H9 (cell line): ENCODE measurements around the gene BICD1. TPM values are rescaled to one million over a fixed set of nuclear protein-coding genes. Genes with fewer than 3 reads are reported as not detected.

Experiments used
- DNase-seq: peaks from one replicate; pipeline ENCODE4 v3.0.0-alpha.2; 2017
- H2AFZ ChIP-seq: one replicate; pipeline ENCODE4 v1.6.1; 2013; ENCODE audit warnings: mild to moderate bottlenecking, low read length, control low read depth, moderate library complexity
- H2AK5ac ChIP-seq: 2 replicates; pipeline ENCODE4 v1.6.1; 2013; ENCODE audit warnings: low read length, control low read depth, mixed read lengths; ENCODE audit not compliant: insufficient read length
- H2BK120ac ChIP-seq: one replicate; pipeline ENCODE4 v1.6.1; 2013; ENCODE audit warnings: low read depth, mild to moderate bottlenecking, low read length, control low read depth, inconsistent platforms; ENCODE audit not compliant: poor library complexity, severe bottlenecking
- H2BK12ac ChIP-seq: 2 replicates; pipeline ENCODE4 v1.6.1; 2013; ENCODE audit warnings: low read length, control low read depth, mixed read lengths, low read depth; ENCODE audit not compliant: insufficient read length
- H2BK15ac ChIP-seq: 2 replicates; pipeline ENCODE4 v1.6.1; 2013; ENCODE audit warnings: low read depth, low read length, control low read depth
- H2BK20ac ChIP-seq: one replicate; pipeline ENCODE4 v1.6.1; 2013; ENCODE audit warnings: low read depth, mild to moderate bottlenecking, low read length, control low read depth, inconsistent platforms; ENCODE audit not compliant: poor library complexity, severe bottlenecking
- H2BK5ac ChIP-seq: 2 replicates; pipeline ENCODE4 v1.6.1; 2013; ENCODE audit warnings: low read length, control low read depth, mixed read lengths; ENCODE audit not compliant: insufficient read length
- H3K14ac ChIP-seq: 2 replicates; pipeline ENCODE4 v1.6.1; 2013; ENCODE audit warnings: low read length, control low read depth; ENCODE audit not compliant: insufficient read depth
- H3K18ac ChIP-seq: 2 replicates; pipeline ENCODE4 v1.6.1; 2013; ENCODE audit warnings: low read depth, mild to moderate bottlenecking, mixed read lengths, low read length, control low read depth; ENCODE audit not compliant: insufficient read length
- H3K23ac ChIP-seq: 2 replicates; pipeline ENCODE4 v1.6.1; 2013; ENCODE audit warnings: low read length, control low read depth, mixed read lengths, low read depth; ENCODE audit not compliant: insufficient read length
- H3K23me2 ChIP-seq: 2 replicates; pipeline ENCODE4 v1.6.1; 2013; ENCODE audit warnings: low read depth, mild to moderate bottlenecking, mixed read lengths, low read length, control low read depth; ENCODE audit not compliant: insufficient read length, poor library complexity, severe bottlenecking
- H3K27ac ChIP-seq: 2 replicates; pipeline ENCODE4 v1.5.1; 2013; ENCODE audit warnings: low read length, control low read depth, mixed read lengths, low read depth; ENCODE audit not compliant: insufficient read length
- H3K27me3 ChIP-seq: 2 replicates; pipeline ENCODE4 v1.6.1; 2013; ENCODE audit warnings: low read length, control low read depth, inconsistent platforms; ENCODE audit not compliant: insufficient read depth
- H3K4ac ChIP-seq: 2 replicates; pipeline ENCODE4 v1.6.1; 2013; ENCODE audit warnings: low read depth, mild to moderate bottlenecking, control low read depth, inconsistent platforms, low read length, moderate library complexity
- H3K4me1 ChIP-seq: 2 replicates; pipeline ENCODE4 v1.6.1; 2013; ENCODE audit warnings: low read length, control low read depth, inconsistent platforms; ENCODE audit not compliant: insufficient read depth
- H3K4me2 ChIP-seq: 2 replicates; pipeline ENCODE4 v1.6.1; 2013; ENCODE audit warnings: low read length, control low read depth, mixed read lengths; ENCODE audit not compliant: insufficient read length, insufficient read depth
- H3K56ac ChIP-seq: 2 replicates; pipeline ENCODE4 v1.6.1; 2013; ENCODE audit warnings: low read depth, mild to moderate bottlenecking, mixed read lengths, low read length, control low read depth; ENCODE audit not compliant: insufficient read length
- H3K79me1 ChIP-seq: 2 replicates; pipeline ENCODE4 v1.6.1; 2013; ENCODE audit warnings: low read depth, mild to moderate bottlenecking, moderate library complexity, low read length, control low read depth, inconsistent platforms; ENCODE audit not compliant: insufficient read depth, poor library complexity, severe bottlenecking
- H3K79me2 ChIP-seq: 2 replicates; pipeline ENCODE4 v1.6.1; 2013; ENCODE audit warnings: low read length, control low read depth, inconsistent platforms; ENCODE audit not compliant: insufficient read depth
- H3K9ac ChIP-seq: 2 replicates; pipeline ENCODE4 v1.6.1; 2013; ENCODE audit warnings: low read length, control low read depth, mixed read lengths; ENCODE audit not compliant: insufficient read length; ENCODE audit errors: extremely low read depth
- H3K9me3 ChIP-seq: one replicate; pipeline ENCODE4 v1.6.1; 2013; ENCODE audit warnings: low read depth, low read length, inconsistent platforms; ENCODE audit not compliant: control insufficient read depth
- H3T11ph ChIP-seq: one replicate; pipeline ENCODE4 v1.6.1; 2013; ENCODE audit warnings: mild to moderate bottlenecking, low read length, control low read depth, inconsistent platforms
- H4K20me1 ChIP-seq: one replicate; pipeline ENCODE4 v1.6.1; 2013; ENCODE audit not compliant: control insufficient read depth, insufficient read length, insufficient read depth
- H4K5ac ChIP-seq: 2 replicates; pipeline ENCODE4 v1.6.1; 2013; ENCODE audit warnings: low read depth, mild to moderate bottlenecking, mixed read lengths, low read length, control low read depth; ENCODE audit not compliant: insufficient read length
- H4K8ac ChIP-seq: replicated peaks from 2 replicates; pipeline ENCODE4 v1.6.1; 2013; ENCODE audit warnings: low read length, control low read depth, mixed read lengths, low read depth; ENCODE audit not compliant: insufficient read length
- H4K91ac ChIP-seq: 2 replicates; pipeline ENCODE4 v1.6.1; 2013; ENCODE audit warnings: low read depth, mild to moderate bottlenecking, moderate library complexity, mixed read lengths, low read length, control low read depth; ENCODE audit not compliant: insufficient read length
- H3K27ac Mint-ChIP-seq, 3 experiments: 2 replicates in 2 of 3; 3 replicates in 1 of 3; pipeline ENCODE4 v1.8.0; 2020 to 2021; ENCODE audit warnings: mixed read lengths in 3 of 3, mild to moderate bottlenecking in 1 of 3, moderate library complexity in 1 of 3
- H3K27me3 Mint-ChIP-seq: 2 replicates; pipeline ENCODE4 v1.8.0; 2021; ENCODE audit warnings: low read depth, mild to moderate bottlenecking, moderate library complexity, mixed read lengths
- H3K36me3 Mint-ChIP-seq, 3 experiments: 2 replicates in 2 of 3; 3 replicates in 1 of 3; pipeline ENCODE4 v1.8.0; 2020 to 2021; ENCODE audit warnings: low read depth in 3 of 3, mixed read lengths in 3 of 3; ENCODE audit not compliant: insufficient read depth in 1 of 3
- H3K4me1 Mint-ChIP-seq, 2 experiments: 2 replicates each; pipeline ENCODE4 v1.8.0; 2020; ENCODE audit warnings: mixed read lengths in 2 of 2
- H3K4me3 Mint-ChIP-seq, 2 experiments: 2 replicates in 1 of 2; 3 replicates in 1 of 2; pipeline ENCODE4 v1.8.0; 2020 to 2021; ENCODE audit warnings: mild to moderate bottlenecking in 2 of 2, mixed read lengths in 2 of 2, moderate library complexity in 1 of 2
- H3K9me3 Mint-ChIP-seq, 2 experiments: 2 replicates in 1 of 2; 3 replicates in 1 of 2; pipeline ENCODE4 v1.8.0; 2020; ENCODE audit warnings: mild to moderate bottlenecking in 2 of 2, mixed read lengths in 2 of 2, moderate library complexity in 1 of 2
- CTCF ChIP-seq: fragments of 200-600 bp; sonication (generic); conservative IDR thresholded peaks from 3 replicates; pipeline ENCODE4 v1.8.0; 2021; ENCODE audit warnings: antibody characterized with exemption, mild to moderate bottlenecking
- WGBS: extraction: QIAGEN DNeasy Blood & Tissue Kit; methylation state at CpG from one replicate; pipeline ENCODE4 v1.1.7; 2013; ENCODE audit warnings: missing lambda C conversion rate, low lambda C conversion rate, mixed read lengths; ENCODE audit not compliant: insufficient read length; ENCODE audit errors: extremely low coverage; 5-methylcytosine and 5-hydroxymethylcytosine counted together
- total RNA-seq: library from RNA; stranded (reverse); gene quantifications from 2 replicates; pipeline ENCODE4 v1.2.1, GENCODE V29; 2021

Gene BICD1
- total RNA-seq, 1 experiment from 2014 or later, result 134 TPM

- Histone ChIP-seq H2BK15ac (no peak overlapping the region), H3K79me1 (no peaks in the 10 kb centered on the region), H3K9me3 (no peaks in the 10 kb centered on the region), H3K18ac (no peak overlapping the region), H3K4me1 (peaks cover 3% of the 10 kb centered on the region; the same call in 1 of the 2 replicates), H3K23ac (no peak overlapping the region), H2BK12ac (no peak overlapping the region), H3K27ac (no peak overlapping the region), H4K91ac (no peak overlapping the region), H4K20me1 (no peaks in the 10 kb centered on the region), H3K23me2 (no peaks in the 10 kb centered on the region), H3K56ac (no peak overlapping the region), H3K4me2 (no peak overlapping the region), H3K9ac (no peak overlapping the region), H4K8ac (no peak overlapping the region), H3T11ph (no peak overlapping the region), H2BK20ac (no peak overlapping the region), H4K5ac (no peak overlapping the region), H3K4ac (no peak overlapping the region), H3K27me3 (no peaks in the 10 kb centered on the region), H2BK5ac (no peak overlapping the region), H2AK5ac (no peak overlapping the region), H2AFZ (no peak overlapping the region), H3K79me2 (no peaks in the 10 kb centered on the region), H2BK120ac (no peak overlapping the region), H3K14ac (no peak overlapping the region)
- WGBS, result no CpG with 5 or more reads among the region's 5 CpGs
- no peak for TF ChIP-seq CTCF
- peaks cover 21 to 26% of the 10 kb centered on the region in 2 experiments for H3K4me1 Mint-ChIP-seq
- no peaks in the 10 kb centered on the region for H3K27me3 Mint-ChIP-seq
- H3K9me3 Mint-ChIP-seq, result peaks cover 3 to 5% of the 10 kb centered on the region in 2 experiments; a peak in 3 of 5 replicates
- no peak overlapping the region for H3K4me3 Mint-ChIP-seq
- no peak overlapping the region; a peak in 2 of 7 replicates for H3K27ac Mint-ChIP-seq
- peaks cover 33 to 60% (median 52%) of the 10 kb centered on the region in 3 experiments for H3K36me3 Mint-ChIP-seq
- DNase-seq, result no peak
Observed at GRCh38 chr12:32214723-32215122, 108.1 kb downstream of the BICD1 start.
